OCI-M2 (cell line): ENCODE results near the gene CCDC174.

Experiments used
- DNase-seq: peaks from one replicate; lab custom pipeline; 2025; ENCODE audit not compliant: unreplicated experiment; lab: John Stamatoyannopoulos, UW

Gene CCDC174

DNA sequence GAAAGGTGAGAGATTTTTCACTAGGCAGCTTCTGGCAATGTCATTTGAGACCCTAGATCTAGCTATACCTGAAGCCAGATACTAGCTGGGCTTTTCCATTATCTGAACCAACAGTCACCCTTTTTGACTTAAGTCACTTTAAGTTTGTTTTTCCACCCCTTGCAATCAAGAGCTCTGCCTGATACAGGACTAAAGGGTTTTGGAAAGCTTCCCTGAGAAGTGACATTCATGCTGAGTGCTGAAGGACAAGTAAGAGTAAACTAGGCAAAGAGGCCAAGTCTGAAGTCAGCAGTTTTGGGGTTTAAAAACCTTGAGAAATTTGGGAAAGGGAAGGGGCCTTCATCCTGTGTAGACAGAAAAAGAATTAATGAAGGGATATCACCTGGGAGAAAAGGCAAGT lies 27.1 kb upstream of the CCDC174 start:
- no peak for DNase-seq

DNA sequence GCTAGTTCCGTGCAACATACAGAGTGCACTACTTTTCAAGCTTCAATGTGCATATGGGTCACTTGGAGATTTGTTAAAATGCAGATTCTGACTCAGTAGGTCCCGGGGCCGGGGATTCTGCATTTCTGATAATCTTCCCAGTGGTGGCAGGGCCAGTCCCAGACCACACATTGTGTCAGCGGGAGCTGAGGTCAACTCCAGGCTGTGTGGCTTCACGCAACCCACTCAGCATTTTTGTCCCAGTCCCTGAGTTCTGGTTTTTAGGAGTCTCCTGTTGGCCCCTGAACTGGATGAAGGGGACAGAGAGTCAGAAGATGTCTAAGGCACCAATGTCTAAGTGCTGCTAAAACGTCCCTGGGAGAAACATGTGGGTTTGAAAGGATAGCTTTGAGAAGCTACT lies 26.1 kb upstream of the CCDC174 start:
- no peak for DNase-seq

DNA sequence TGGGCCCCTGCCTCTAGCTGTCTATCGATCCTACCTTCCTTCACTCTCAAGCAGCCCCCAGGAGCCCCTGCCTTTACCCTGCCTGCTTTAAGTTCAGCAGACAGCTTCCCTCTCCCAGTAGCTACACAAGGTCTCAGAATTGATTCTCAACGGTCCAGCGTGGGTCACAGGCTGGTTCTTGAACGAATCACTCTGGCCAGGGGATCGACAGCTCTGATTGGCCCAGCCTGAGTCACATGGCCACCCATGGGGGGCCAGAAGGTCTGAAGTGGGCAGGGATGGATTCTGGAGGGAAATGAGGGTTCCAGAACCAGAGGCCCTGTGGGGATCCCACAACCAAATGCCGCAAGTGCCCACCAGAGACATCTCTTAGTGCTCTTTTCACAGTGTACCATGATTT lies 23.7 kb upstream of the CCDC174 start:
- no peak for DNase-seq

DNA sequence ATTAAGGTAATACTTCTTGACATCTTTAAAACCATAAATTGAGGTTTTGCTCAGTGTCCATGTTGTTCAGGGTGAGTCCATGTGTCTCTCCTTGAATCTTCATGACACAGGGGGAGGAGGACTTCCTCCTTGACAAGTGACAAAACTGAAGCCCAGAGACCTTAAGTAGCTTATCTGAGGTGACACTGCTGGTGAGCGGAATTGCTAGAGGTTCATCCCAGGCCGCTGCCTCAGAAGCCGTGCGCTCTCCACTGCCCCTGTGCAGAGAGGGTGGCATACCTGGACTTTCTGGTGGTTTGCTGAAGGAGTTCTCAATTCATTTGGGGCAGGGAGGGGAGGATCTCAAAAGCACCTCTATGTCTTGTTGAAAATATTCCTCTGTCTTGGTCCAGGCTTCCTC lies 23.2 kb upstream of the CCDC174 start:
- DNase-seq = no peak

DNA sequence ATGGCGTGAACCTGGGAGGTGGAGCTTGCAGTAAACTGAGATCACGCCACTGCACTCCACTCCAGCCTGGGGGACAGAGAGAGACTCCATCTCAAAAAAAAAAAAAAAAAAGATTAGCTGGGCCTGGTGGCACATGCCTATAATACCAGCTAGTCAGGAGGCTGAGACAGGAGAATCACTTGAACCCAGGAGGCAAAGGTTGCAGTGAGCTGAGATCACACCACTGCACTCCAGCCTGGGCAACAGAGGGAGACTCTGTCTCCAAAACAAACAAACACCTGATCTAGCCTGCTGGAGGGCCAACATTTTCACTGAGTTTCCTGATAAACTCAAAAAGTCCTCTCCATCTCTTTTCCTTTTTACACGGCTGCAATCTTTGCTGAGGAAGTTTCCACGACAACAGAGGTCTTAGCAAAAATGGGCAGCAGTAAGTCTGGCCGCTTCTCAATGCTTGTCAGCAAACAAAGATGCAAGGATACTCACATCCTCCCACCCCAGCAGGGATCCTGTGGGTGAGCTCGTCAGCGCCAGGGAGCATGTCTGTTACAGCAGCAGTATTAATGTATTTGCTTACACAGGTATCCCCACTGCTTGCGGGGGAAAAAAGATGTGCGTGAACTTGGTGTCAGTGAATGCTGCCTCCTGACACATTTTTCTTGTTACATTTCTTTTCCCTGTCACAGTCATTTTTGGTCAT lies 21.0 kb upstream of the CCDC174 start:
- no peak for DNase-seq

DNA sequence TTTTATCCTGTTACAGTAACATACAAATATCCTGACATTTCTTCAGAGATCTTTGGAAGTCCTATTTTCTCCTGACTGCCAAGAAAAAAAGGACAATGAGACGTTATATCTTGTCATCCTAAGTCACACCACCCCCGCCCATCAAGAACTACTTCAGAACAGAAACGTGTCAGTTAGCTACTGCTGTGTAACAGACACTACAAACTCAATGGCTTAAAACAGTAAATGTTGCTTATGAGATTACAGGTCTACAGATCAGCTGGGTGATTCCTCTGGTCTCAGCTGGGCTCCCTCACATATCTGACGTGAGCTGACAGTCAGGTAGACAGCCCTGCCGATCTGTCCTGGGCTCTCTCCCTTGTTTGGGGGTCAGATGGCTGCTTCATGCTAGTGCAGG lies 20.5 kb upstream of the CCDC174 start:
- no peak for DNase-seq

DNA sequence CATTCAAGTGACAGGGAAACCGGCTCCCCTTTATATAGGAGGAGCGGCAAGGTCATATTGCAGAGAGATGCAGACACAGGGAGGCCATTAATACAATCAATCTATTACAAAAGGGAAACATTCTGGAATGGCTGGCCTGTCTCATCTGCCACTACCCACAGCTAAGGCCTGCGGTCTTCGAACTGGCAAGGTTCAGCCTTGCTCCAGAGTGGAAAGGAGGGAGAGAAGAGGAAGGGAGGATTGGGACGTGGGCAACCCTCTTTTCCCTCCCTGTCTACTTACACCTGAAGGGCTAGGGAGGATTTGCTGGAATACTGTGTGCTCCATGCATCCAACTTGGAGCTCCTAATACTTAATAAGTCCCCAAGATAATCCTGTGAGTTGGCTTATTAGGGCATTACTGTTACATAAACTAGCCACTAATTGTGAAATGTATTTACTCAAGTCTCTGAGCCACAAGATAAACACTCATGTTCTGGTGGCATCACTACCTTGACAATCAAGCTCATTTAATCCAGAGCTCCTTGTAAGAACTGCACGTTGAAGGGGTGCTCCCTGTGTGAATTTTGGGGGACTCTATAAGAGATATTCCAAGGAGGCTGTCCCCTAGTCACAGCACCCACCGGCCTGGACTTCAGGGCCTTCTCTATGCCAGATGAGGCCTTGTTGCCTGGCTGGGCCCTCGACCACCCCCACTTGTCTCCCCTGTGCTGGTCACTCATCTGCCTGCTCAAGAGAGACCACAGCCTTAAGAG lies 19.7 kb upstream of the CCDC174 start:
- DNase-seq = no peak

DNA sequence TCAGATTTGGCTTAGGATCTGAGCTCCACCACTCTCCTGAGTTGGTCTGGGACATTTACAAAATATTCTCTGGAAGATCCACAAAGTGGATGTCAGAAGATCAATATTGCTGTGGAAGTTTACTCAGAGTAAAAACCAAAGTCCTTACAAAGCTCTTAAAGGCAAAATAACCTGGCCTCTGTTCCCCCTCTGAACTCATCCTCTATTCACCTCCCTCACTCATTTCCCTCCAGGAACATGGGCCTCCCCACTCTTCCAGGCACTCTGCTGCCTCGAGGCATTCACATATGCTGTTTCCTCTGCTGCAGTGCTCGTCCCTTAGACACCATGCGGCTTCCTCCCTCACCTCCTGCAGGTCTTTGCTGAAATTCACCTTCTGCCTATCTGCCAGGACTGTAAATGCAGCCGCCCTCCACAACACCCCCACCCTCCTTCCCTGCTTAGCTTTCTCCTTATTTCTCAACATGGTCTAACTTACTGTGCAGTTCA lies 19.1 kb upstream of the CCDC174 start:
- DNase-seq = no peak

DNA sequence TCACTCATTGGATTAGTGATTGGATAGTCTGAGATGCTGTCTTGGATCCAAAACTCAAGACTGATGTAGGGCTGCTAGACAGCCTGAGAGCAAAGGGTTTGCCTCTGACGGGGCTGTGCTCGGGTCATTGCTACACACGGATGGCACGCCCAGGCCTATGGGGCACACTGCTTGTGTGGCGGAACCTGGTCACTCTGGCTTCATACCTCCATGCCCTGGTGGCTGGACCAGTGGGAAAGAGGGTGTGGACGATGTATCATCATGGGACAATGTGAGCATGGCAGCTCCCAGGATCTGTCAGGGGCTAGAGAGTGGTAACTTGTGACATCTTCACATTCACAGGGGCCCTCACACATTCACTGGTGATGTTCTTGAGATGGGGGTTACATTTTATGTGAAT lies 18.1 kb upstream of the CCDC174 start:
- DNase-seq = no peak

DNA sequence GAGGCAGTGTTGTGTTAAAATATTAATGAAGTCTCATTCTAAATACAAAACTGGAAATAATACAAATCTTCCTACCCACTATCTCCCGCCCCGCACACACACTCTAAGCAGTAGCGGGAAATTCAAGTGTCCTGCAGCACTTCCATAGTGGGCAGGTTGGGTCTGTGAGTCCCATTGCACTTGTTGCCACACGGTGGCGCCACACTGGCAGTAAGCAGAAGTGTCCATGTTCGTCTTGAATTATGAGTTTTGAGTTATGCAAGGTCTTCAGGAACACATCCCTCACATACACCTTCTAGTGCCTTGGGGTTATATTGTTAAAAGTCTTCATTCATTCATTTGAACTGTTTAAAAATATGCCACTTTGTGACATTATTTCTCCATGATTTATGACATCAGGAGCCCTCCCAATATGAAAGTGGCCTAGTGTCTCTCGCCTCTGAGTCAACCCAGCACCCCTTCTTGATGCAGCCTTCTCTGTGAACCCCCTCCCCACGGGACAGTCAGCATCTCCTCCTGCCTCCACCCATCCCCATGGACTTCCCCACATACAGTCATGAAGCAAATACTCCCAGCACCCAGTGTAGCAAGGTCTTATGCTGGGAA lies 17.6 kb upstream of the CCDC174 start:
- no peak for DNase-seq

DNA sequence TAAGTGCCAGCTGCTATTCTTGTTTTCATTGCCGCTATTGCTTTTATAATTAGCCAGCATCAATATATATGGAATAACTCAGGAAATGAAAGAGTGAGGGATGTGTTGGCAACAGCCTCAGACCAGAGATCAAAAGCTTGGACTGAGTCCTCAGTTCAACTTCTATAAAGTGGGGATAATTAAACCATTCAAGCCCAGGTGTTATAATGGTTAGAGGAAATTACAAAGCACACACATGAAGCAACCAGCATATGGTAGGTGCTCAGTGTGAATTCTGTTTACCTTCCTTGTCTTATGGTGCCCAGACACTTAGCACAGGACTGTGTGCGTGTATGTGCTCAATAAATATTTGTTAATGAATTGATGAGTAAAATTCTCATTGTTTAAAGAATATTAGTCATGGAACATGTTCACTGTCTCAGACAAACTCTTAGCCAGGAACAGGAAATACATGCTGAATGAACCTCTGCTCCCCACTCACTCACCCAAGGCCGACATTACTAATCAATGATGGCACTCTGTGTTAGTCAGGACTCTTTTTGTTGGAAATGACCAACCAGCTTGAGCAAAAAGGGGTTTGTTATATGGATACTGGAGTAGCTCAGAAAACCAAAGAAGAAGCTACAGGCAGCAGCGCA lies 16.7 kb upstream of the CCDC174 start:
- no peak for DNase-seq

DNA sequence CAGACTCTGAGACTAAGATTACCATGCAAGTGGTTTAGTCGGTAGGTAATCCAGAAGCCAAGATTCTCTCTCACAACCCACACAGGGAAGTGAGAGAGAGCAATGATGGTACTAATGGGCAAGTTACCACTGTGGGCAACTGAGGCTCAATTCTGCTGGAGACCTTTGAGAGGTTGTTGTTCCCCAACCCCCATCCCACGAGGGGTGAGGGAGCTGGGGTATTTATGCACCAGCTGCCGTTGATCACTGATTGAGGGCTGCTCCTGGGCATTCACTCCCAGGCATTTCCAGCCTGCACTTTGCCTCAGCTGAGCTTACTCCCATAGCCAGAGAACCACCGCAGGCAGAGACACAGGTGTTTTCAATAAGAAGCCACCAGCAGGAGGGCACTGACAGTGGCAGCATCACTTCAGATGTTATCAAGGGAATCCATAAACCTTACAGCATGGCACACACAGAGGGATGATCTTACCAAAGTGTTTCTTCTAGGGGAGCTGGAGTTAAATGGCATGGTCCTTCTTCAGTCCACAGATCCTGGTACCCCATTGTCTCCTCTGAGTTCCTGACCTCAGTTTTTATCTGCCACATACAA lies 15.0 kb upstream of the CCDC174 start:
- DNase-seq = no peak

DNA sequence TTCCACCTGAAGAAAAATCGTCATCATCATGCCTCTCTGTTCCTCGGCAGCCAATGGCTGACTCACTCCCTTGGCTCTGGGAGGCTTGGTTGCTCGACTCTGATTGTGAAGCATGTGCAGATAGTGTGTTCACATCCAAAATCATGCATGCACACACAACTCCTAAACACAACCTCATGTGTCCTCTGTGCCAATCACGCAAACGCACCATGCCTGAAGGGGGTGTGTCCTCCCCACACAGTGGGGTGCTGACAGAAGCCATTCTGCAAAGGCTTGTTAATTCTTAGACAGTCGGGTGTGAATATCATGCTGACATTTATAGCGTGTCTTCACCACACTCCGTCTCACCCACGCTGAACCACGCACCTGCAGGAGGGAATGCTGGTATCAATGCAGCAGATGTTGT lies 11.4 kb upstream of the CCDC174 start:
- no peak for DNase-seq

DNA sequence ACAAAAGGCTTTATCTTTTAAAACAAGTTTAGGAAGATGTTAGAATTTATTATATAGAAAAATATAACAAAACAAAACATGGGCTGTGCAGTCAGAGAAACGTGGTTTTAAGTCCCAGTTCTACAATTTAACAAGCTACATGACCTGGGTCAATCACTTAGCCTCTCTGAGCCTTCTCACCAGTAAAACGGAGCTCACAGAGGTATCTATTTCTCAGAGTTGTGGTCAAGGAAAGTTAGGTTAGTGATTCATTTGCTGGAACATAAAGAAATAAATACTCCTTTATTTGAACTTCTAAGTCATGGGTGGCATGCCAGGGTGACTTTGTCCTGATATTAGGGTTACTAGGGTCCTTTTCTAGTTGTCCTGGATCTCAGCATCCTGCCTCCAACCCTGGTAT lies 10.8 kb upstream of the CCDC174 start:
- no peak for DNase-seq

DNA sequence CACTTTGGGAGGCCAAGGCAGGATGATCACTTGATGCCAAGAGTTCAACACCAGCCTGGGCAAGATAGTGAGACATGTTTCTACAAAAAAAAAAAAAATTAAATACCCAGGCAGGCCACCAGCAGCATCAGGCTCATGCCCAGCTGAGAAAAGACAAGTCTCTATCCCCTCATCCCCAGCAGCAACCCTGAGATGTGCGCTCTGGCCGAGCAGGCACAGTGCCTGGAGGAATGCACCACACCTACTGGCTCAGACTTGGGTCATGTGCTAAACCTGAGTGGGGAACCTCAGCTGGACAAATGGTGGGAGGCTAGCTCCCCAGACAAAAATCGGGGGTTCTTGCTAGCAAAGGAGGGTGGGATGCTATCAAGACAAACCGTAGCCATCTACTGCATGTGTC lies 10.2 kb upstream of the CCDC174 start:
- DNase-seq = no peak

DNA sequence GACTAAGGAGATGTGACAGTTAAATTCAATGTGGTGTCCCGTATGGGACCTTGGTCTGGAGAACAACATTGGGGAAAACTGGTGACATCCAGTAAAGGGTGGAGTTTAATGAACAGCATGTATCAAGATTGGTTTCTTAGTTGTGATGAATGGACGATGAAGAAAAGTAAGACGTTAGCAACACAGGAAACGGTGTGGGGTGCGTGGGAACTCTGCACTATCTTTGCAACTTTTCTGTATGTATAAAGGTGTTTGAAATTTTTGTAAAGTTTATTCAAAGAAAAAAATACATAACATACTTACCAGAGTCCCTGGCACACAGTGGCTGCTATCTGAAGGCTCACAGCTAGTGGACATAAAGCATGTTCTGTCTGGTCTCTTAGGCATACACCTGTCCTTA lies 6.1 kb upstream of the CCDC174 start:
- DNase-seq = no peak

DNA sequence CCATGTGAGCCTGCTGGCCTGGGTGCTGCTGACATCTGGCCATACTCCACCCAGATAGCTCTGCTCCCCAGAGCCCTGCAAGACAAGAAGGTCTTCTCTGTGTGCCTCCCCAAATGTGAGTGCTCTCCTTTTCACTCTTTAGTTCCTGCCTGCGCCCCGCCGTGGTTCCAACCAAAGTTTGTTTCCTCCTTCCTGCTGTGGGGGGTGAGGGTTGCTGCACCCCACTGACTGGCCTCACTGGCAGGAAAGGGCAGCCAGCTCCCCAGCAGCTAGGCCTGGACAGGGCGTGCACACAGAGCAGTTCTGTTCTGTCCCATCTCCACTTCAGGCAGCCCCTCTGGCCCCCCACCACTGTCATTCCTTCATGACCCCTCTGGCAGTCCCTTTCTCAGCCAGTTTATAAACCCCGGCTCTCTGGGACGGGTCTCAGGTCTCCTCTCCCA lies 5.4 kb upstream of the CCDC174 start:
- DNase-seq = no peak

DNA sequence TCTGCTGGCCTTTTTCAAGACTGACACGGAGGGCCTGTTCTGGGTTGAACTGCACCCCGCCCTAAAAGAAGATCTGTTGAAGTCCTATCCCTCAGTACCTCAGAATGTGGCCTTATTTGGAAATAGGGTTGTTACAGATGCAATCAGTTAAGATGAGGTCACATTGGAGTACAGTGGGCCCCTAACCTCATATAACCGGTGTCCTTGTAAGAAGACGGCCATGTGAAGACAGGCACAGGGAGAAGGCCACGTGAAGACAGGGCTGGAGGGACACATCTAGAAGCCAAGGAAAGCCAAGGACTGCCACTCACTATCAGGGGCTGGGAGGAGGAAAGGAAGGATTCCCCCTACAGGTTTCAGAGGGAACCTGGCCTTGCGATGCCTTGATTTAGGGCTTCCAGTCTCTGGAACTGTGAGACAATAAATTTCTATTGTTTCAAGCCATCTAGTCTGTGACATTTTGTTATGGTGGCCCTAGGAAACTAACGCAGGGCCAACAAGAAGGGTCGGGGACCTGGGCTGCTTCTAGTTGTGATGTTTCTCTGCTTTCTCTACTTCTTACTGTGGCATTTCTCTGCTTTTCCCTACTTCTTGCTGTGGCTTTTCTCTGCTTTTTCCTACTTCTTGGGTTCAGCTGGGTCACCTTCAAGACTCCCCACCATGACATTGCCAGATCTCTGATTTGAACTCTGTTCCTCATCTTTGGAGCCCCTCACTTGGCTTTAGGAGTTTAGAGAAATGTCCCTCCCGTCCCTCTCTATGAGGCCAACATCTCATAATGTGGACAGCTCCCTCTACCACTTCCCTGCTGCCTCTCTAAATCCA lies 4.8 kb upstream of the CCDC174 start:
- DNase-seq = no peak

DNA sequence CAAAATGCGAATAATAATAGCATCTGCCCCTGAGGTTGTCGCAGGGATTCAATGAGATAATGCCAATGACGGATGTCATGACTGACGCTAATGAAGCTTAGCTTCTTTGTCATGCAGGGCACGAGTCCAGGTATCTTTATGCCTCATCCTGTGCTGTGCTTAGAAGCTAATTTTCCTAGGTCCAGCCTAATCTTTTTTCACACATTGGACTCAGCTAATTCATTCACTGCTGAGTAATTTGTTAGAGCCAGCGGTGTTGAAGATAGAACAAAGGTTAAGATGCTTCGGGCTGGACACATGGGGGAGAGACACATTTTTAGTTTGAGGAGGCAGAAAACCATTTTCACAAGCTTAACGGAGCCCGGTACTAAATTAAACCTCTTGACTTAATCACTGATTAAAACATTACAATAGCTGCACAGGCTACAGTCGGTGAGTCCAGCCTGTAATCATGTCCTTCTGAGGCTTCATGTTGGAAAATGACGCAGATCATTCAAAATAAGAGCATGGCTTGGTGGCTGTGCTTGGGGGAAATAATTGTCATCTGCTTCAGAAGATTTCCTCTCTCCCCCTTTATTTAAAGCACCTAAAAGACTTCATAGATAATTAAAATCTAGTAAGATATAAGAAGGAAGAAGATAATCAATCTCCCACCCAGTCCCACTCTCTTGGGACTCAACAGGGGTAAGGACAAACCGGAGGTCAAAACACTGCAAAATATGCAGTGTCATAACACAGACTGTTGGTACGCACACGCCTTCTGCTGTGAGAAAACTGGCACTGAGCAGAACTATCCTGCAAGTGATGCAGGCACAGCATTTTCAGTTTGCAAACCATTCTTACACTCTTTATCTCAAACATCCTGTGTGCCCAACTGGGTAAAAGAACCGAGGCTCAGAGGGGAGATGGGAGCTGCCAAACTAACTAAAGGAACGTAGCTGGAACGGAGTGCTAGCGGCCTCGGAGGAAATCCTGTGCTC lies 3.3 kb upstream of the CCDC174 start:
- no peak for DNase-seq
